ENCODE results near the gene SLX9.
"Not testable (repeated sequence)": the region's sequence is repeated elsewhere in the genome, so short reads cannot be mapped to it uniquely, and the experiment has no call there.

SLX9 gene

DNA sequence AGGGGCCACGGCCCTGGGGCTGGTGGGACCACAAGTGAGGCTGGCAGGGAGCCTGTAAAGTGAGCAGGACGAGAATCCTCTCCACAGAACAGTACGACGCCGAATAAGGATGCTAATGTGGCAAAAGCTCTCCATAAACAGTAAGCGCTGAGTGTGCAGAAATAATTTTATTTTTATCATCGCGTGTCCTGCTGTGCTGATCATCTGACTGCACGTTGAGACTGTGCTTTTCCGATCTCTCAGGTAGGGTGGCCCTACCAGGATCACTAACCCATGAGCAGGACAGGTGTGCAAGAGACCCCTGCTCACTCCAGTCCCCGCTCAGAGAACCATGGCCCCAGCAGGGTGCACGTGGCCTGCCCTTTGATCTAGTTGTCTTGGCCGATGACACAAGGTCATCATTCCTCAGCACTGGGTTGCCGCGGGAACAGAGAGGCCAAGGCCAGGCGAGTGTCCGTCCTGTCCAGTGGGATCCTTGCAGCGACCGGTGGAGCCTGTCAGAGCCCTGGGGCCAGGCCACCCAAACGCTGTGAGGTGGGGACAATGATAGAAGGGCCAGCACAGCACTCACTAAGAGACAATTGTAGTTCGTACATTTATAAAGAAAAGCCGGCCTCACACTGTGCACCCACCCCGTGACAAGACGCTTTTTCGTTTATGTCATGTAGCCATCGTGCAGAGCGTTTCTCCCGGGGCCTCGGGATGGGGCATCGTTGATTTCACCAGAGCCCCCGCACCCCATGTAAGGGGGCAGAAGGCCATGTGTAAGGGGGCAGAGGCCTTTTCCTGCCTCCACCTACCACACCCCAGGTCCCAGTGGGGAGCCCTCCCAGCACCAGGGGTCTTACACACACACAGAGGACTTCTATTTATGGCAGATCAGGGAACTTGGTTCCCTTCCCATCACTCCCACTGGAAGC is 81.9 kb downstream of the SLX9 start:
- Histone ChIP-seq H3K79me2 (ENCODE audit: insufficient read depth, low read length) (no peaks in the 10 kb centered on the region), H3K4me1 (ENCODE audit: insufficient read depth, low read length, severe bottlenecking) (no peaks in the 10 kb centered on the region), H3K4me3 (ENCODE audit: low read depth, low read length, poor library complexity, severe bottlenecking) (no peak overlapping the region), H3K36me3 (ENCODE audit: insufficient read depth, low read length) (no peaks in the 10 kb centered on the region), H3K27ac (ENCODE audit: low read depth, low read length, poor library complexity, severe bottlenecking) (no peak overlapping the region), H3K27me3 (ENCODE audit: insufficient read depth, low read length) (no peaks in the 10 kb centered on the region; the same call in 1 of the 2 replicates), H3K9me3 (ENCODE audit: low read length) (no peaks in the 10 kb centered on the region; the same call in 1 of the 2 replicates), H3K9ac (ENCODE audit: low read length) (no peak overlapping the region), H4K20me1 (ENCODE audit: insufficient read depth, low read length) (no peaks in the 10 kb centered on the region), H2AFZ (ENCODE audit: low read length) (no peak overlapping the region), H3K4me2 (ENCODE audit: low read length) (no peak overlapping the region), H3F3A (ENCODE audit: insufficient read depth, low read length) (no peaks in the 10 kb centered on the region), H3K9me2 (ENCODE audit: low read depth, low read length) (no peaks in the 10 kb centered on the region)
- TF ChIP-seq EZH2 (IDR thresholded peaks at IDR 0.05; ENCODE audit: borderline replicate concordance, low read length): no peak

DNA sequence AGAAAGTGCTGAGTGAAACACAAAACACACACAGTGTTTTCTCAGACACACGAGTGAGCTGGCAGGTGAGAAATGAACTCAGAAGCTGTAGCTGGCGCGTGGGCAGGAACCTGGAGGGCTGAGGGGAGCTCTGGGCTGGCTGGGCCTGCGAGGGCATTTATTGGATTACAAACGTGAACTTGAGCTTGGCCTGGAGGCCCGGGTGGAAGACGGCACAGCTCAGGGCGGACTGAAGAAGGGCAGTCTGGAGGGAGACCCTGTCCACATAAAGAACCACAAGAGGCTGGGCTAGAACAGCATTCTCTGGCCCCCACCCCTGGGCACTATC is 82.5 kb downstream of the SLX9 start:
- TF ChIP-seq, protein P1, sequence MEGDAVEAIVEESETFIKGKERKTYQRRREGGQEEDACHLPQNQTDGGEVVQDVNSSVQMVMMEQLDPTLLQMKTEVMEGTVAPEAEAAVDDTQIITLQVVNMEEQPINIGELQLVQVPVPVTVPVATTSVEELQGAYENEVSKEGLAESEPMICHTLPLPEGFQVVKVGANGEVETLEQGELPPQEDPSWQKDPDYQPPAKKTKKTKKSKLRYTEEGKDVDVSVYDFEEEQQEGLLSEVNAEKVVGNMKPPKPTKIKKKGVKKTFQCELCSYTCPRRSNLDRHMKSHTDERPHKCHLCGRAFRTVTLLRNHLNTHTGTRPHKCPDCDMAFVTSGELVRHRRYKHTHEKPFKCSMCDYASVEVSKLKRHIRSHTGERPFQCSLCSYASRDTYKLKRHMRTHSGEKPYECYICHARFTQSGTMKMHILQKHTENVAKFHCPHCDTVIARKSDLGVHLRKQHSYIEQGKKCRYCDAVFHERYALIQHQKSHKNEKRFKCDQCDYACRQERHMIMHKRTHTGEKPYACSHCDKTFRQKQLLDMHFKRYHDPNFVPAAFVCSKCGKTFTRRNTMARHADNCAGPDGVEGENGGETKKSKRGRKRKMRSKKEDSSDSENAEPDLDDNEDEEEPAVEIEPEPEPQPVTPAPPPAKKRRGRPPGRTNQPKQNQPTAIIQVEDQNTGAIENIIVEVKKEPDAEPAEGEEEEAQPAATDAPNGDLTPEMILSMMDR (IDR thresholded peaks at IDR 0.05; ENCODE audit: low read length): no peak
- no peak for TF ChIP-seq EZH2 (IDR thresholded peaks at IDR 0.05; ENCODE audit: borderline replicate concordance, low read length)
- no peak overlapping the region for H3K27ac ChIP-seq (ENCODE audit: low read depth, low read length, poor library complexity, severe bottlenecking)
- H4K20me1 ChIP-seq (ENCODE audit: insufficient read depth, low read length): no peaks in the 10 kb centered on the region
- no peaks in the 10 kb centered on the region; the same call in 1 of the 2 replicates for H3K27me3 ChIP-seq (ENCODE audit: insufficient read depth, low read length)
- no peaks in the 10 kb centered on the region; the same call in 1 of the 2 replicates for H3K9me3 ChIP-seq (ENCODE audit: low read length)
- no peaks in the 10 kb centered on the region for H3K4me1 ChIP-seq (ENCODE audit: insufficient read depth, low read length, severe bottlenecking)
- no peak overlapping the region for H2AFZ ChIP-seq (ENCODE audit: low read length)
- no peaks in the 10 kb centered on the region for H3F3A ChIP-seq (ENCODE audit: insufficient read depth, low read length)
- H3K9me2 ChIP-seq (ENCODE audit: low read depth, low read length): no peaks in the 10 kb centered on the region
- H3K4me3 ChIP-seq (ENCODE audit: low read depth, low read length, poor library complexity, severe bottlenecking): no peak overlapping the region
- no peak overlapping the region for H3K9ac ChIP-seq (ENCODE audit: low read length)
- no peaks in the 10 kb centered on the region for H3K79me2 ChIP-seq (ENCODE audit: insufficient read depth, low read length)
- H3K4me2 ChIP-seq (ENCODE audit: low read length): no peak overlapping the region
- H3K36me3 ChIP-seq (ENCODE audit: insufficient read depth, low read length): no peaks in the 10 kb centered on the region

DNA sequence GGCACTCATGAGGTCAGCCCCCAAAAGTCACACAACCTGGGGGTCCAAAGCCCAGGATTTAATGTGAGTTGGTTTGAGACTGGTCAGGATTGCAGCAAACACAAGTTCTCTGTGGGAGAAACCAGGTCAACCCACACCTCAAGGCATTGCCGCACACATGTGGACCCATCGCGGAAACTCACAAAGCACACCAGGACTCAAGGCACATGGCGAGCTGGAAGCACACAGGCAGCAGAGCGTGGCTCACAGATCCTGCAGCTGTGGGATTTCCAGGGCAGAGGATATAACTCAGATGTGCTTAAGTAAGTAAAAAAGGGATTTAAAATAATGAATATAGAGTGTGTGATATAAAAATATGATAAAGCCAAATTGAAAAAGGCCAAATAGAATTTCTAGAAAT is 82.9 kb downstream of the SLX9 start:
- no peaks in the 10 kb centered on the region for H3K4me1 ChIP-seq (ENCODE audit: insufficient read depth, low read length, severe bottlenecking)
- H3K79me2 ChIP-seq (ENCODE audit: insufficient read depth, low read length): no peaks in the 10 kb centered on the region

DNA sequence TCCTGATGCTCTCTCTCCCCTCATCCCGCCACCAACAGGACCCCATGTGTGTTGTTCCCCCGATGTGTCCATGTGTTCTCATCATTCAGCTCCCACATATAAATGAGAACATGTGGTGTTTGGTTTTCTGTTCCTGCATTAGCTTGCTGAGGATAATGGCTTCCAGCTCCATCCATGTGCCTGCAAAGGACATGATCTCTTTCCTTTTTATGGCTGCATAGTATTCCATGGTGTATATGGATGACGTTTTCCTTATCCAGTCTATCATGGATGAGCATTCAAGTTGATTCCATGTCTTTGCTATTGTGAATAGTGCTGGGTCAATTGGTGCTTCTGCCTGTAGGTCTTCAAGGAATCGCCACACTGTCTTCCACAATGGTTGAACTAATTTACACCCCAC is 84.7 kb downstream of the SLX9 start:
- H3K79me2 ChIP-seq (ENCODE audit: insufficient read depth, low read length); H3K27ac ChIP-seq (ENCODE audit: low read depth, low read length, poor library complexity, severe bottlenecking); H3K9ac ChIP-seq (ENCODE audit: low read length); H3K9me2 ChIP-seq (ENCODE audit: low read depth, low read length); H2AFZ ChIP-seq (ENCODE audit: low read length); H3K9me3 ChIP-seq (ENCODE audit: low read length); H4K20me1 ChIP-seq (ENCODE audit: insufficient read depth, low read length); H3K27me3 ChIP-seq (ENCODE audit: insufficient read depth, low read length); H3F3A ChIP-seq (ENCODE audit: insufficient read depth, low read length); H3K4me3 ChIP-seq (ENCODE audit: low read depth, low read length, poor library complexity, severe bottlenecking); H3K4me1 ChIP-seq (ENCODE audit: insufficient read depth, low read length, severe bottlenecking); H3K4me2 ChIP-seq (ENCODE audit: low read length); H3K36me3 ChIP-seq (ENCODE audit: insufficient read depth, low read length): not testable (repeated sequence)

More for the DNA sequence above, 82.9 kb downstream of the SLX9 start:
- no peak overlapping the region for H2AFZ ChIP-seq (ENCODE audit: low read length)
- no peaks in the 10 kb centered on the region for H4K20me1 ChIP-seq (ENCODE audit: insufficient read depth, low read length)
- H3K4me2 ChIP-seq (ENCODE audit: low read length): no peak overlapping the region
- H3F3A ChIP-seq (ENCODE audit: insufficient read depth, low read length): no peaks in the 10 kb centered on the region
- TF ChIP-seq EZH2 (IDR thresholded peaks at IDR 0.05; ENCODE audit: borderline replicate concordance, low read length): no peak
- TF ChIP-seq, protein P1 (IDR thresholded peaks at IDR 0.05; ENCODE audit: low read length): no peak
- no peak overlapping the region for H3K9ac ChIP-seq (ENCODE audit: low read length)
- no peaks in the 10 kb centered on the region; the same call in 1 of the 2 replicates for H3K27me3 ChIP-seq (ENCODE audit: insufficient read depth, low read length)
- no peaks in the 10 kb centered on the region for H3K36me3 ChIP-seq (ENCODE audit: insufficient read depth, low read length)
- H3K4me3 ChIP-seq (ENCODE audit: low read depth, low read length, poor library complexity, severe bottlenecking): no peak overlapping the region
- H3K9me3 ChIP-seq (ENCODE audit: low read length): no peaks in the 10 kb centered on the region; the same call in 1 of the 2 replicates
- H3K9me2 ChIP-seq (ENCODE audit: low read depth, low read length): no peaks in the 10 kb centered on the region
- no peak overlapping the region for H3K27ac ChIP-seq (ENCODE audit: low read depth, low read length, poor library complexity, severe bottlenecking)
